ENCODE results near the gene HSPA12B.

- no peak for TF ChIP-seq CTCF (IDR thresholded peaks at IDR 0.05; ENCODE audit: poor library complexity, severe bottlenecking)
- no peak for TF ChIP-seq EZH2 (IDR thresholded peaks at IDR 0.05; ENCODE audit: borderline replicate concordance, insufficient read depth, low read length, poor library complexity, severe bottlenecking)
- no peak for TF ChIP-seq TAF1 (IDR thresholded peaks at IDR 0.05; ENCODE audit: low read depth)
Observed at GRCh38 chr20:3775457-3776108, 43.1 kb downstream of the HSPA12B start.
